Fibroblast of the aortic adventitia (primary cell): ENCODE results near the gene GGTA1. TPM values are rescaled to one million over a fixed set of nuclear protein-coding genes. Genes with fewer than 3 reads are reported as not detected.
A peak's percentile ranks its signal among the peaks of the same experiment; 100 is the strongest.

Source experiments
- DNase-seq: peaks from one replicate; pipeline ENCODE4 v3.0.0-alpha.2; 2010; ENCODE audit warnings: low read depth
- H3K4me3 ChIP-seq: 2 replicates; pipeline ENCODE4 v1.5.1; 2011; ENCODE audit warnings: low read depth, mild to moderate bottlenecking, control low read depth, low read length, moderate library complexity
- total RNA-seq: library from RNA; depleted of rRNA; stranded (reverse); fragments of >200 nt; gene quantifications from 2 replicates; pipeline ENCODE4 v1.2.3, GENCODE V29; 2012; ENCODE audit warnings: low replicate concordance
- TF ChIP-seq, protein P1 (sequence below): IDR thresholded peaks from 2 replicates; pipeline ENCODE4 v1.5.1; 2011; ENCODE audit warnings: mild to moderate bottlenecking, low read length, control low read depth, inconsistent platforms; ENCODE audit not compliant: insufficient read depth

The GGTA1 gene
- total RNA-seq, 1 donor = 0.18 TPM

DNA sequence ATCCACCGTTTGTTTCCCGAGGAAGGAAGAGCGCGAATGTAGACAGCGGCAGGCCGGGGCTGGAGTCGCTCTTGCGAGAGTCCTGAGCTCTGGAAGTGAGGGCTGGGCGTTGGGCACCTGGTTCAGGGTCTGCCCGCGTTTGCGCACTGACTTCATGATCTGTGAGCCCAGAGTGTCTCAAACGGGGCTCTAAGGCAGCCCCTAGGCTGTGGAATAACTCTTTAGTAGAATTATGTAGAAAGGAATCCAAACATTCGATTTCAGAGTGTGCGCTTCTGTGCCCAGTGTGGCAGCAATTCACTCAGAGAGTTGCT lies 478 bp upstream of the GGTA1 start:
- DNase-seq = no peak
- peak overlapping the region; percentile 57 for H3K4me3 ChIP-seq
- TF ChIP-seq, protein P1, sequence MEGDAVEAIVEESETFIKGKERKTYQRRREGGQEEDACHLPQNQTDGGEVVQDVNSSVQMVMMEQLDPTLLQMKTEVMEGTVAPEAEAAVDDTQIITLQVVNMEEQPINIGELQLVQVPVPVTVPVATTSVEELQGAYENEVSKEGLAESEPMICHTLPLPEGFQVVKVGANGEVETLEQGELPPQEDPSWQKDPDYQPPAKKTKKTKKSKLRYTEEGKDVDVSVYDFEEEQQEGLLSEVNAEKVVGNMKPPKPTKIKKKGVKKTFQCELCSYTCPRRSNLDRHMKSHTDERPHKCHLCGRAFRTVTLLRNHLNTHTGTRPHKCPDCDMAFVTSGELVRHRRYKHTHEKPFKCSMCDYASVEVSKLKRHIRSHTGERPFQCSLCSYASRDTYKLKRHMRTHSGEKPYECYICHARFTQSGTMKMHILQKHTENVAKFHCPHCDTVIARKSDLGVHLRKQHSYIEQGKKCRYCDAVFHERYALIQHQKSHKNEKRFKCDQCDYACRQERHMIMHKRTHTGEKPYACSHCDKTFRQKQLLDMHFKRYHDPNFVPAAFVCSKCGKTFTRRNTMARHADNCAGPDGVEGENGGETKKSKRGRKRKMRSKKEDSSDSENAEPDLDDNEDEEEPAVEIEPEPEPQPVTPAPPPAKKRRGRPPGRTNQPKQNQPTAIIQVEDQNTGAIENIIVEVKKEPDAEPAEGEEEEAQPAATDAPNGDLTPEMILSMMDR = no peak

GRCh38 chr9:121499177-121499426 lies 542 bp downstream of the GGTA1 start:
- DNase-seq = no peak
- peak overlapping the region; percentile 57 for H3K4me3 ChIP-seq
- TF ChIP-seq, protein P1 = no peak

DNA sequence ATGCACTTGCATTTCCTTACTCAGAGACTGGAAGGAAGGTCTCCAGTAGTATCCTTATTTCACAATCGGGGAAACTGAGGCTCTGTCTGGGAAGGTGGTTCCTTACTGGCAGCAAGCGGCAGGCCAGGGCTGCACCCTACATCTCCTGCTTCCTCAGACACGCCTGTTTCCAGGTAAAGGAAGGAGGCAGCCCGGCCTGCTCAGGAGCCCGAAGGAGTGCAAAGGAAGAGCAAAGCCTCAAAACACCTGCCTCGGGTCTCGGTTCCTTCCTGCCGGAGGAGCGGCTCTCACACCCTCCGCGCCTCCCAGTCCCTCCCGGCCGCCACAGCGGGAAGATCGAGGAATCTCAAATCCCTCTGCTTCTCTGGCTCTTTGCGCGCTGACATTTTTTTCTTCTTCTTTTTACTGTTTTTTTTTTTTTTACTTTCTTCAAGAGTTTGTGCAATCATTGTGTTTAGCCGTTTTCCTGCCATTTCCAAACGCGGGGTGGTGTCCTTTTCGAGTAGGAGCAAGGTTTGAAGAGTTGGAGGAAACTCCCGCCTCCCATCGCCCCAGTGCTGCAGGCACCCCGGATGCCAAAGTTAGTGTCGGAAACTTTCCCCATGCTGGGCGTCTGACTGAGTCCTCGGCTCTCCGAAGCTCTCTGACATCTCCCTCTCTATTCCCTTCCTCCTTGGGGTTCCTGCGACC lies 1.0 kb downstream of the GGTA1 start:
- peak overlapping the region; percentile 57 for H3K4me3 ChIP-seq
- peak; percentile 58 for DNase-seq

GRCh38 chr9:121498150-121498486 lies 1.5 kb downstream of the GGTA1 start:
- H3K4me3 ChIP-seq = no peak overlapping the region
- TF ChIP-seq, protein P1 = peak; percentile 67
- peak; percentile 71 for DNase-seq

More for the DNA sequence above, 1.0 kb downstream of the GGTA1 start:
- TF ChIP-seq, protein P1 = peak; percentile 5

GRCh38 chr9:121495976-121496375 lies 3.7 kb downstream of the GGTA1 start:
- no peak overlapping the region for H3K4me3 ChIP-seq
- TF ChIP-seq, protein P1 = no peak
- no peak for DNase-seq

- TF ChIP-seq, protein P1 = no peak
- no peak overlapping the region for H3K4me3 ChIP-seq
- DNase-seq = no peak
Measured at GRCh38 chr9:121494192-121494591, 5.5 kb downstream of the GGTA1 start.

DNA sequence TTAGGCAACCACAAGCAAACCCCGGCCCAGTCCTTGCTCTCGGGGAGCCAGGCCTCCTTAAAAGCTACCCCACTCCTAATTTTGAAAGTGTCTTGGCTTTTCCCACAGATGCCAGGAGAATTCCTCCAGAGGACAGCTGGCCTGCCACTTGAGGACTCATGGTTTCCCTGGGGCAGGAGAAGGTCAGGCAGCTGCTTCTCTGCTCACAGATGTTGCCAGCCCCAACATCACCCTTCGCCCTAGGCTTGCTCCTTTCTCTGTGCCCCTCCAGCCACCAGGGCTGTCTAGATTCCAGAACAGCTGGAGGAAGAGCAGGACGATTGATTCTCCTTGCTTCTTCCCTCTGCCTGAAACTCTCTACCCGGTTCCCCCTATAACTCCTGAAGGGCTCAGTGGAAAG lies 8.5 kb downstream of the GGTA1 start:
- DNase-seq = no peak
- TF ChIP-seq, protein P1 = no peak
- no peak overlapping the region for H3K4me3 ChIP-seq
